Panc1 (cell line): ENCODE measurements around the gene DNAJC30.

Experiments used
- SIN3A ChIP-seq: IDR thresholded peaks from 2 replicates; pipeline ENCODE4 v1.6.1; 2012; ENCODE audit warnings: low read depth, mild to moderate bottlenecking, low read length, moderate library complexity, borderline replicate concordance; ENCODE audit not compliant: insufficient read depth
- TF ChIP-seq, protein P1 (sequence below): fragments of 450-650 bp; IDR thresholded peaks from 2 replicates; pipeline ENCODE4 v1.5.1; 2017; ENCODE audit warnings: mild to moderate bottlenecking

DNA sequence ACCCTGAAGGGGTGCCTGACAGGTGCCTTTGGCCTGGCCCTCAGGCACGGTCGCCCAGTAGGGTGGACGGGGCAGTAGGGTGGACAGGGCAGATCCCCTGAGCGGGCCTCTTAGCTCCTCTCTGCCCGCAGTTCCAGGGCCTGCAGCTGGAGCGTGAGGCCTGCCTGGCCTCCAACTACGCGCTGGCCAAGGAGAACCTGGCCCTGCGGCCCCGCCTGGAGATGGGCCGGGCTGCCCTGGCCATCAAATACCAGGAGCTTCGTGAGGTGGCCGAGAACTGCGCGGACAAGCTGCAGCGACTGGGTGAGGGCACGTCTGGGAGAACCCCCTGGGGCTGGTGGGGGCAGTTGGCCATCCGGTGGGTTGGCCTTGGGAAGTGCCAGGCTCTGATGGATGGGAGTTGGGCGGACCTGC is 14.0 kb downstream of the DNAJC30 start:
- TF ChIP-seq, protein P1, sequence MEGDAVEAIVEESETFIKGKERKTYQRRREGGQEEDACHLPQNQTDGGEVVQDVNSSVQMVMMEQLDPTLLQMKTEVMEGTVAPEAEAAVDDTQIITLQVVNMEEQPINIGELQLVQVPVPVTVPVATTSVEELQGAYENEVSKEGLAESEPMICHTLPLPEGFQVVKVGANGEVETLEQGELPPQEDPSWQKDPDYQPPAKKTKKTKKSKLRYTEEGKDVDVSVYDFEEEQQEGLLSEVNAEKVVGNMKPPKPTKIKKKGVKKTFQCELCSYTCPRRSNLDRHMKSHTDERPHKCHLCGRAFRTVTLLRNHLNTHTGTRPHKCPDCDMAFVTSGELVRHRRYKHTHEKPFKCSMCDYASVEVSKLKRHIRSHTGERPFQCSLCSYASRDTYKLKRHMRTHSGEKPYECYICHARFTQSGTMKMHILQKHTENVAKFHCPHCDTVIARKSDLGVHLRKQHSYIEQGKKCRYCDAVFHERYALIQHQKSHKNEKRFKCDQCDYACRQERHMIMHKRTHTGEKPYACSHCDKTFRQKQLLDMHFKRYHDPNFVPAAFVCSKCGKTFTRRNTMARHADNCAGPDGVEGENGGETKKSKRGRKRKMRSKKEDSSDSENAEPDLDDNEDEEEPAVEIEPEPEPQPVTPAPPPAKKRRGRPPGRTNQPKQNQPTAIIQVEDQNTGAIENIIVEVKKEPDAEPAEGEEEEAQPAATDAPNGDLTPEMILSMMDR: no peak
- TF ChIP-seq SIN3A: no peak
